Stimulated activated naive CD8-positive, alpha-beta T cell treated with anti-CD3 and anti-CD28 coated beads, Interleukin-15, Interleukin-2, amounts not matched to agents 100 ng/mL and 50 ng/mL, for 24 hours (primary cell): ENCODE measurements around the gene POLN.
A peak's percentile ranks its signal among the peaks of the same experiment; 100 is the strongest.
"Not testable (repeated sequence)": the region's sequence is repeated elsewhere in the genome, so short reads cannot be mapped to it uniquely, and the experiment has no call there.

Experiments
- H3K27ac Mint-ChIP-seq: one replicate; pipeline ENCODE4 v1.8.0; 2021; ENCODE audit warnings: mild to moderate bottlenecking, mixed read lengths
- H3K27me3 Mint-ChIP-seq: one replicate; pipeline ENCODE4 v1.8.0; 2021; ENCODE audit warnings: mixed read lengths
- H3K36me3 Mint-ChIP-seq: one replicate; pipeline ENCODE4 v1.8.0; 2021; ENCODE audit warnings: low read depth, mixed read lengths
- H3K4me1 Mint-ChIP-seq: one replicate; pipeline ENCODE4 v1.8.0; 2021; ENCODE audit warnings: low read depth, mixed read lengths
- H3K4me3 Mint-ChIP-seq: one replicate; pipeline ENCODE4 v1.8.0; 2021; ENCODE audit warnings: mild to moderate bottlenecking, mixed read lengths
- H3K9me3 Mint-ChIP-seq: one replicate; pipeline ENCODE4 v1.8.0; 2021; ENCODE audit warnings: mixed read lengths

POLN gene

DNA sequence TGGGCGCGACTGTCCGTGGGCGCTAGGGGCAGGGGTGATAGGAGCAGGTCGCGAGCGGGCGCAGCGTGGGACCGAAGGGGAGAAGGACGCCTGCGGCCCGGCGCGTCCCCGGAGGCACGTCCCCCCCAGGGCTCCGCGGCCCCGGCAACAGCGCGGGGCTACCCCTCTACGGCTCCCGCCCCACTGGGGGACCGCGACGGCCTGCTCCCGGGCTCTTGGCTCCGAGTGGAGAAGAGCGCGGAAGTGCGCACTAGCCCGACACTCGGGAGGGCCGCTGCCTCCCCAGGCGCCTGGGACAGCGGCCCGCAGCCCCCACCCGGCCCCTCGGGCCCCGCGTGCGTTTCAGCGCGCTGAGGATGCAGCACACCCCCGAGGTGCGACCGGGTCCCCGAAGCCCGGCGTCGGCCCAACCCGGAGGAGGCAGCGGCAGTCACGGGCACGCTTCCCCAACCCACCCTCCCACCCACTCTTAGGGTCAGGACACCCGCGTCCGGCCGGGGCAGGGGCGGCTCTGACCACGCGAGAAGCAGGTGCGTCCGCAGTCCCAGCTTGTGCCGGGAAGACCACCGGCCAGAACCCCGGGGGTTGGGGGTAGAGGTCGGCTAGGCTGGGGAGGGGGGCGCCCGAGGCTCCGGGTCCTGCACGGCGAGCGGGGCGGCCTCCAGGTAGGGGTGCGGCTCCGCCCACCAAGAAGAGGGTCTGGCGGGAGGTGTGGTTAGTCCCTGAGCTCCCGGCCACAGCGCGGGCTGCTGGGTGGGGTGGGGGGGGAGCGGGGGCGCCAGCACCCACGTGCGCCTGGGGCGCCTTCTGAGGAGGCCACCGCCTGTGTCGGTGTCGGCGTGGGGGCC, 201.3 kb downstream of the POLN start:
- H3K4me3 Mint-ChIP-seq = peak overlapping the region; percentile 45
- H3K9me3 Mint-ChIP-seq = no peaks in the 10 kb centered on the region
- H3K27ac Mint-ChIP-seq = no peak overlapping the region
- peaks cover 28% of the 10 kb centered on the region for H3K27me3 Mint-ChIP-seq
- H3K36me3 Mint-ChIP-seq = no peaks in the 10 kb centered on the region
- peaks cover 4% of the 10 kb centered on the region for H3K4me1 Mint-ChIP-seq

- H3K27me3 Mint-ChIP-seq = peaks cover 42% of the 10 kb centered on the region
- H3K27ac Mint-ChIP-seq = no peak overlapping the region
- peaks cover 4% of the 10 kb centered on the region for H3K4me1 Mint-ChIP-seq
- H3K9me3 Mint-ChIP-seq = no peaks in the 10 kb centered on the region
- no peak overlapping the region for H3K4me3 Mint-ChIP-seq
- H3K36me3 Mint-ChIP-seq = no peaks in the 10 kb centered on the region
Observed at GRCh38 chr4:2036866-2037265, 205.1 kb downstream of the POLN start.

DNA sequence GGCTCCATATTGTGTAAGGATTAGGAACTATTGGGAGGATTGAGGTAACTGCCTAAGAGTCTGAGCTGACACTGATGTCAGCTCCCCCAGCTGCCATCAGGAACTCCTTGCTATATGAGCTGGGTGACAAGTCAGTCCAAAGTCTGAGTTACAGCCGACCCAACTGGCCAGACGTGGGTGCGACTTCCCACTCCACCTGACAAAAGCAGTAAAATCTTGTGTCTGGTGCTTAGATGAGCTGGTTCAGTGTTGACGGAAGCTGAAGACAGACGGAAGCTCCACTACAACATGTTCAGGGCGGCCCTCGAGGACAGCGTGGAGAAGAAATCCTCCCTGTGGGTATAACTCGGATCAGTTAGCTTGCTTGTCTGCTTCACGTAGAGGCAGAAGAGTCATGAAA, 205.6 kb downstream of the POLN start:
- Mint-ChIP-seq H3K27ac (no peak overlapping the region), H3K27me3 (peaks cover 43% of the 10 kb centered on the region), H3K4me1 (no peaks in the 10 kb centered on the region), H3K9me3 (no peaks in the 10 kb centered on the region), H3K4me3 (no peak overlapping the region), H3K36me3 (no peaks in the 10 kb centered on the region)

GRCh38 chr4:2031161-2031560, 210.8 kb downstream of the POLN start:
- H3K36me3 Mint-ChIP-seq, H3K9me3 Mint-ChIP-seq, H3K27ac Mint-ChIP-seq, H3K4me1 Mint-ChIP-seq, H3K4me3 Mint-ChIP-seq: not testable (repeated sequence)
- peaks cover 52% of the 10 kb centered on the region for H3K27me3 Mint-ChIP-seq

- H3K4me3 Mint-ChIP-seq, H3K4me1 Mint-ChIP-seq, H3K36me3 Mint-ChIP-seq, H3K9me3 Mint-ChIP-seq, H3K27ac Mint-ChIP-seq: not testable (repeated sequence)
- H3K27me3 Mint-ChIP-seq = peaks cover 59% of the 10 kb centered on the region
Observed at GRCh38 chr4:2027120-2027519, 214.8 kb downstream of the POLN start.

- H3K4me3 Mint-ChIP-seq = no peak overlapping the region
- H3K4me1 Mint-ChIP-seq = no peaks in the 10 kb centered on the region
- peaks cover 5% of the 10 kb centered on the region for H3K9me3 Mint-ChIP-seq
- no peak overlapping the region for H3K27ac Mint-ChIP-seq
- H3K27me3 Mint-ChIP-seq = peaks cover 64% of the 10 kb centered on the region
- H3K36me3 Mint-ChIP-seq = no peaks in the 10 kb centered on the region
Observed at GRCh38 chr4:2025817-2026216, 216.1 kb downstream of the POLN start.

GRCh38 chr4:2024683-2025082, 217.2 kb downstream of the POLN start:
- peaks cover 67% of the 10 kb centered on the region for H3K27me3 Mint-ChIP-seq

More at GRCh38 chr4:2024683-2025082, 217.2 kb downstream of the POLN start:
- no peaks in the 10 kb centered on the region for H3K36me3 Mint-ChIP-seq
- no peaks in the 10 kb centered on the region for H3K4me1 Mint-ChIP-seq
- peaks cover 5% of the 10 kb centered on the region for H3K9me3 Mint-ChIP-seq
- no peak overlapping the region for H3K4me3 Mint-ChIP-seq
- no peak overlapping the region for H3K27ac Mint-ChIP-seq
